Vagina (tissue), 2 donors: Measurements from ENCODE around the gene FOXRED2.

Experiments
- POLR2A ChIP-seq, 2 donors: fragments of 450-650 bp; IDR thresholded peaks; one replicate each; pipeline ENCODE4 v1.6.1; 2017; ENCODE audit warnings: antibody characterized with exemption in 2 of 2, mild to moderate bottlenecking in 2 of 2, moderate library complexity in 2 of 2
- POLR2AphosphoS5 ChIP-seq, 2 donors: sonication (generic); formaldehyde crosslinking; IDR thresholded peaks; one replicate each; pipeline ENCODE4 v1.9.0; 2017; ENCODE audit warnings: antibody characterized with exemption in 2 of 2, mild to moderate bottlenecking in 2 of 2, low read depth in 1 of 2; ENCODE audit not compliant: insufficient read depth in 1 of 2
- TF ChIP-seq, protein P1 (sequence below), 3 experiments: fragments of 450-650 bp in 2 of 3; fragments of 200-600 bp in 1 of 3; sonication (generic) in 1 of 3; IDR thresholded peaks; one replicate each; pipeline ENCODE4 v1.5.1; 2017 to 2019; ENCODE audit warnings: antibody characterized with exemption in 3 of 3, mild to moderate bottlenecking in 2 of 3, moderate library complexity in 2 of 3

DNA sequence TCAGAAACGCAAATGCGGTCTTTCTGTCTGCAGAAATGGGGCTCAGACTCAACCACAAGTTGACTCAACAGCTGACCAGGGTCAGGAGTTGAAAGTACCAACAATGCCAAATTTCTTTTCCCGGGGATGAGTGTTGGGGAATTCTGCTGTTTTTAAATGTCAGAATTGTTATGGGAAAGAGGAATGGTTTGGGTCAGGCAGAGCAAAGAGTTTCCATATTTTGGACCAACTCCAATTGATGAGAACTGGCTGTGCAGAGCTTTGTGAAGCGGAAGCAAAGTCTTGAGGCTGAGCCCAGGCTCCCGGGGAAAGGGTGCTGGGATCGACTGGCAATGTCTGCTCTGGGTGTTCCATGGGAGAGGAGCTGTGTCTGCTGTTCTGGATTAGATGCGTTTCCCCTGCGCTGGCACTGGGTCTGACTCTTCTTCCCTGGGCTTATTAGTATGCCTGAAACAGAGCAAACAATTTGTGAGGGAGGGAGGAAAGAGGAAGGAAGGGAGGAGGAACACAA, 61.6 kb downstream of the FOXRED2 start:
- TF ChIP-seq POLR2AphosphoS5 (IDR thresholded peaks at IDR 0.05; ENCODE audit: insufficient read depth in 1 of 2, low read depth in 1 of 2) (no peak), POLR2A (IDR thresholded peaks at IDR 0.05) (no peak)
- TF ChIP-seq, protein P1, sequence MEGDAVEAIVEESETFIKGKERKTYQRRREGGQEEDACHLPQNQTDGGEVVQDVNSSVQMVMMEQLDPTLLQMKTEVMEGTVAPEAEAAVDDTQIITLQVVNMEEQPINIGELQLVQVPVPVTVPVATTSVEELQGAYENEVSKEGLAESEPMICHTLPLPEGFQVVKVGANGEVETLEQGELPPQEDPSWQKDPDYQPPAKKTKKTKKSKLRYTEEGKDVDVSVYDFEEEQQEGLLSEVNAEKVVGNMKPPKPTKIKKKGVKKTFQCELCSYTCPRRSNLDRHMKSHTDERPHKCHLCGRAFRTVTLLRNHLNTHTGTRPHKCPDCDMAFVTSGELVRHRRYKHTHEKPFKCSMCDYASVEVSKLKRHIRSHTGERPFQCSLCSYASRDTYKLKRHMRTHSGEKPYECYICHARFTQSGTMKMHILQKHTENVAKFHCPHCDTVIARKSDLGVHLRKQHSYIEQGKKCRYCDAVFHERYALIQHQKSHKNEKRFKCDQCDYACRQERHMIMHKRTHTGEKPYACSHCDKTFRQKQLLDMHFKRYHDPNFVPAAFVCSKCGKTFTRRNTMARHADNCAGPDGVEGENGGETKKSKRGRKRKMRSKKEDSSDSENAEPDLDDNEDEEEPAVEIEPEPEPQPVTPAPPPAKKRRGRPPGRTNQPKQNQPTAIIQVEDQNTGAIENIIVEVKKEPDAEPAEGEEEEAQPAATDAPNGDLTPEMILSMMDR (IDR thresholded peaks at IDR 0.05) = no peak
